Activated CD4-positive, alpha-beta T cell treated with anti-CD3 and anti-CD28 coated beads, Interleukin-2, amount 50 U/mL, for 1 hour (primary cell): ENCODE data around the gene NUDT12.

Source experiments
- DNase-seq: peaks from one replicate; pipeline ENCODE4 v3.0.0-alpha.2; 2020

The NUDT12 gene

GRCh38 chr5:103562453-103563157, at the start of gene NUDT12:
Gene NUDT12 (minus strand): TSS chr5:103562789. CDS start chr5:103560248, 2,541 bp downstream.
- DNase-seq = peak; percentile 20

GRCh38 chr5:103607346-103607745, 44.8 kb upstream of the NUDT12 start:
- no peak for DNase-seq

- DNase-seq = no peak
Measured at GRCh38 chr5:103605277-103605676, 42.7 kb upstream of the NUDT12 start.

GRCh38 chr5:103602438-103602837, 39.8 kb upstream of the NUDT12 start:
- DNase-seq = no peak

- DNase-seq = no peak
Measured at GRCh38 chr5:103601314-103601713, 38.7 kb upstream of the NUDT12 start.

- DNase-seq = no peak
Measured at GRCh38 chr5:103600086-103600485, 37.5 kb upstream of the NUDT12 start.

GRCh38 chr5:103598997-103599566, 36.5 kb upstream of the NUDT12 start:
- DNase-seq = no peak

GRCh38 chr5:103590221-103590620, 27.6 kb upstream of the NUDT12 start:
- no peak for DNase-seq

GRCh38 chr5:103589776-103590175, 27.2 kb upstream of the NUDT12 start:
- no peak for DNase-seq

GRCh38 chr5:103589357-103589756, 26.8 kb upstream of the NUDT12 start:
- no peak for DNase-seq

- no peak for DNase-seq
Measured at GRCh38 chr5:103587185-103587748, 24.7 kb upstream of the NUDT12 start.

- no peak for DNase-seq
Measured at GRCh38 chr5:103582364-103582763, 19.8 kb upstream of the NUDT12 start.

GRCh38 chr5:103573411-103573810, 10.8 kb upstream of the NUDT12 start:
- no peak for DNase-seq

GRCh38 chr5:103572454-103572853, 9.9 kb upstream of the NUDT12 start:
- DNase-seq = no peak

GRCh38 chr5:103571730-103572129, 9.1 kb upstream of the NUDT12 start:
- DNase-seq = no peak

- no peak for DNase-seq
Measured at GRCh38 chr5:103569313-103570060, 6.9 kb upstream of the NUDT12 start.

GRCh38 chr5:103565719-103566118, 3.1 kb upstream of the NUDT12 start:
- DNase-seq = no peak

GRCh38 chr5:103561685-103562452, 720 bp downstream of the NUDT12 start:
- no peak for DNase-seq

- no peak for DNase-seq
Measured at GRCh38 chr5:103560826-103561225, 1.8 kb downstream of the NUDT12 start.

GRCh38 chr5:103546858-103547257, 15.7 kb downstream of the NUDT12 start:
- DNase-seq = no peak

- DNase-seq = no peak
Measured at GRCh38 chr5:103542441-103542840, 20.1 kb downstream of the NUDT12 start.

GRCh38 chr5:103541569-103541968, 21.0 kb downstream of the NUDT12 start:
- no peak for DNase-seq

GRCh38 chr5:103541114-103541513, 21.5 kb downstream of the NUDT12 start:
- no peak for DNase-seq
